HEK293 (cell line): ENCODE results near the gene DIPK1C.

Experiments used
- CTCF ChIA-PET: fragments of 350-600 bp; formaldehyde crosslinking; extraction: SDS; loops from one replicate; lab custom pipeline; 2021; ENCODE audit warnings: antibody characterized with exemption; lab: Yijun Ruan, JAX
- POLR2A ChIA-PET: fragments of 300-600 bp; formaldehyde crosslinking; extraction: SDS; loops from one replicate; lab custom pipeline; 2020; ENCODE audit warnings: antibody characterized with exemption, inconsistent platforms; lab: Yijun Ruan, JAX
- H3K27ac ChIP-seq: fragments of 200-500 bp; sonication (Bioruptor generic); 2 replicates; pipeline ENCODE4 v1.5.1; 2014; ENCODE audit warnings: low read depth, low read length, control low read depth, inconsistent platforms; ENCODE audit errors: extremely low read depth
- H3K36me3 ChIP-seq, 2 experiments: fragments of 200-500 bp in 1 of 2; sonication (Bioruptor generic) in 1 of 2; 1 replicate in 1 of 2; 2 replicates in 1 of 2; pipeline ENCODE4 v1.5.1; 2014 to 2017; ENCODE audit warnings: inconsistent platforms in 2 of 2, low read length in 2 of 2; ENCODE audit not compliant: control insufficient read depth in 2 of 2, insufficient read depth in 1 of 2
- H3K4me1 ChIP-seq: fragments of 200-500 bp; sonication (Bioruptor generic); 2 replicates; pipeline ENCODE4 v1.5.1; 2014; ENCODE audit warnings: mild to moderate bottlenecking, low read length, inconsistent platforms; ENCODE audit not compliant: control insufficient read depth, insufficient read depth
- H3K4me3 ChIP-seq: 2 replicates; pipeline ENCODE4 v1.5.1; 2011; ENCODE audit warnings: low read depth, mild to moderate bottlenecking, control low read depth, low read length, moderate library complexity
- H3K9me3 ChIP-seq: fragments of 200-500 bp; sonication (Bioruptor generic); 2 replicates; pipeline ENCODE4 v1.5.1; 2014; ENCODE audit warnings: low read depth, low read length, inconsistent platforms; ENCODE audit not compliant: control insufficient read depth, insufficient read depth
- BCL11A ChIP-seq: fragments of 450-650 bp; formaldehyde crosslinking; IDR thresholded peaks from 2 replicates; pipeline ENCODE4 v1.5.1; 2016; ENCODE audit warnings: low read depth, missing biosample characterization, missing genetic modification characterization
- PBX3 ChIP-seq: sonication (generic); formaldehyde crosslinking; IDR thresholded peaks from 2 replicates; pipeline ENCODE4 v1.8.1; 2022; ENCODE audit warnings: mild to moderate bottlenecking, moderate library complexity, missing genetic modification reagents
- ZNF112 ChIP-seq: fragments of 450-650 bp; formaldehyde crosslinking; IDR thresholded peaks from 2 replicates; pipeline ENCODE4 v1.5.0; 2017; ENCODE audit warnings: missing biosample characterization, missing genetic modification characterization
- ZNF133 ChIP-seq: fragments of 450-650 bp; formaldehyde crosslinking; IDR thresholded peaks from 2 replicates; pipeline ENCODE4 v1.5.1; 2016; ENCODE audit warnings: missing biosample characterization, missing genetic modification characterization
- ZNF174 ChIP-seq: fragments of 450-650 bp; formaldehyde crosslinking; IDR thresholded peaks from 2 replicates; pipeline ENCODE4 v1.5.0; 2017; ENCODE audit warnings: missing biosample characterization, mild to moderate bottlenecking, missing genetic modification characterization
- ZNF175 ChIP-seq: fragments of 450-650 bp; formaldehyde crosslinking; IDR thresholded peaks from 2 replicates; pipeline ENCODE4 v1.5.1; 2016; ENCODE audit warnings: missing biosample characterization, missing genetic modification characterization
- ZNF184 ChIP-seq: fragments of 450-650 bp; IDR thresholded peaks from 2 replicates; pipeline ENCODE4 v1.5.1; 2018; ENCODE audit warnings: missing biosample characterization, mild to moderate bottlenecking, missing genetic modification characterization
- ZNF391 ChIP-seq: fragments of 450-650 bp; formaldehyde crosslinking; IDR thresholded peaks from 2 replicates; pipeline ENCODE4 v1.5.1; 2016; ENCODE audit warnings: low read depth, missing biosample characterization, missing genetic modification characterization, borderline replicate concordance
- ZNF394 ChIP-seq: fragments of 450-650 bp; formaldehyde crosslinking; IDR thresholded peaks from 2 replicates; pipeline ENCODE4 v1.5.1; 2016; ENCODE audit warnings: missing biosample characterization, missing genetic modification characterization, mild to moderate bottlenecking, moderate library complexity, borderline replicate concordance
- ZNF398 ChIP-seq: fragments of 450-650 bp; formaldehyde crosslinking; IDR thresholded peaks from 2 replicates; pipeline ENCODE4 v1.5.1; 2017; ENCODE audit warnings: missing biosample characterization, missing genetic modification characterization
- ZNF423 ChIP-seq: fragments of 450-650 bp; formaldehyde crosslinking; IDR thresholded peaks from 2 replicates; pipeline ENCODE4 v1.5.1; 2016; ENCODE audit warnings: missing biosample characterization, missing genetic modification characterization
- ZNF433 ChIP-seq: fragments of 450-650 bp; formaldehyde crosslinking; IDR thresholded peaks from 2 replicates; pipeline ENCODE4 v1.5.1; 2016; ENCODE audit warnings: missing biosample characterization, missing genetic modification characterization, low read depth
- ZNF610 ChIP-seq: fragments of 450-650 bp; formaldehyde crosslinking; IDR thresholded peaks from 2 replicates; pipeline ENCODE4 v1.5.1; 2016; ENCODE audit warnings: missing biosample characterization, missing genetic modification characterization, borderline replicate concordance
- ZNF830 ChIP-seq: fragments of 450-650 bp; IDR thresholded peaks from 2 replicates; pipeline ENCODE4 v1.5.0; 2018; ENCODE audit warnings: missing biosample characterization, missing genetic modification characterization, low read depth, mild to moderate bottlenecking, moderate library complexity
- ZNF837 ChIP-seq: fragments of 450-650 bp; formaldehyde crosslinking; IDR thresholded peaks from 2 replicates; pipeline ENCODE4 v1.5.1; 2016; ENCODE audit warnings: missing biosample characterization, missing genetic modification characterization
- TF ChIP-seq, protein P1 (sequence below): fragments of 450-650 bp; formaldehyde crosslinking; IDR thresholded peaks from 2 replicates; pipeline ENCODE4 v1.5.1; 2017; ENCODE audit warnings: missing biosample characterization, missing genetic modification characterization
- TF ChIP-seq, protein P2 (sequence below): fragments of 450-650 bp; formaldehyde crosslinking; IDR thresholded peaks from 2 replicates; pipeline ENCODE4 v1.5.1; 2016; ENCODE audit warnings: missing biosample characterization, missing genetic modification characterization

DIPK1C gene

DNA sequence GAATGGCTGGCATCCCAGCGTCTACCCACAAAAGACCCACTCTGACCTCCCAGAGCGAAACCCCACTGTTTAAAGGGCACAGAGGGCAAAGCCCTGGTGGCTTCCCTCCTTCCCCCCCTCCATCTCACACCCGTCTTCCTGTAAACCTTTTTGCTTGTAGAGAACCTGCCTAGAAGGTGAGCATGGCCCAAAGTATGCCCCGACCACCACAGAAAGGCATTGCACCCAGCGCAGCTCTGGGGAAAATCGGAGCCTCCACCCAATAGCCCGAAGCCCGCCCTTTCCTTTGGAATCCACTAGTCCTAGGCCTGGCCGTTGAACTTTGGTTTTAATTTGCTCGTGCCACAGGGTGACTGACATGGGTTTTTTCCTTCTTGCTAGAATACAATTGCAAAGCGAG lies 22.6 kb downstream of the DIPK1C start:
- TF ChIP-seq ZNF391 (tag by site-specific recombination), result no peak
- no peak for TF ChIP-seq BCL11A (tag by site-specific recombination)
- TF ChIP-seq ZNF112 (tag by site-specific recombination), result no peak
- TF ChIP-seq ZNF174 (tag by site-specific recombination), result no peak
- TF ChIP-seq, protein P1, sequence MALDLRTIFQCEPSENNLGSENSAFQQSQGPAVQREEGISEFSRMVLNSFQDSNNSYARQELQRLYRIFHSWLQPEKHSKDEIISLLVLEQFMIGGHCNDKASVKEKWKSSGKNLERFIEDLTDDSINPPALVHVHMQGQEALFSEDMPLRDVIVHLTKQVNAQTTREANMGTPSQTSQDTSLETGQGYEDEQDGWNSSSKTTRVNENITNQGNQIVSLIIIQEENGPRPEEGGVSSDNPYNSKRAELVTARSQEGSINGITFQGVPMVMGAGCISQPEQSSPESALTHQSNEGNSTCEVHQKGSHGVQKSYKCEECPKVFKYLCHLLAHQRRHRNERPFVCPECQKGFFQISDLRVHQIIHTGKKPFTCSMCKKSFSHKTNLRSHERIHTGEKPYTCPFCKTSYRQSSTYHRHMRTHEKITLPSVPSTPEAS (tag by site-specific recombination), result no peak
- TF ChIP-seq ZNF837 (tag by site-specific recombination), result no peak
- TF ChIP-seq ZNF133, result no peak
- no peak for TF ChIP-seq ZNF175
- no peak for TF ChIP-seq ZNF184 (tag by site-specific recombination)
- Histone ChIP-seq H3K9me3 (no peaks in the 10 kb centered on the region), H3K27ac (no peak overlapping the region), H3K4me1 (no peaks in the 10 kb centered on the region), H3K36me3 (no peaks in the 10 kb centered on the region), H3K4me3 (no peak overlapping the region)
- ChIA-PET POLR2A (no interaction called here), CTCF (interaction anchor here (0.7 kb wide), 1 partner anchor 1976 kb away, joined by 3 read pairs; no protein-coding TSS in a partner anchor)

DNA sequence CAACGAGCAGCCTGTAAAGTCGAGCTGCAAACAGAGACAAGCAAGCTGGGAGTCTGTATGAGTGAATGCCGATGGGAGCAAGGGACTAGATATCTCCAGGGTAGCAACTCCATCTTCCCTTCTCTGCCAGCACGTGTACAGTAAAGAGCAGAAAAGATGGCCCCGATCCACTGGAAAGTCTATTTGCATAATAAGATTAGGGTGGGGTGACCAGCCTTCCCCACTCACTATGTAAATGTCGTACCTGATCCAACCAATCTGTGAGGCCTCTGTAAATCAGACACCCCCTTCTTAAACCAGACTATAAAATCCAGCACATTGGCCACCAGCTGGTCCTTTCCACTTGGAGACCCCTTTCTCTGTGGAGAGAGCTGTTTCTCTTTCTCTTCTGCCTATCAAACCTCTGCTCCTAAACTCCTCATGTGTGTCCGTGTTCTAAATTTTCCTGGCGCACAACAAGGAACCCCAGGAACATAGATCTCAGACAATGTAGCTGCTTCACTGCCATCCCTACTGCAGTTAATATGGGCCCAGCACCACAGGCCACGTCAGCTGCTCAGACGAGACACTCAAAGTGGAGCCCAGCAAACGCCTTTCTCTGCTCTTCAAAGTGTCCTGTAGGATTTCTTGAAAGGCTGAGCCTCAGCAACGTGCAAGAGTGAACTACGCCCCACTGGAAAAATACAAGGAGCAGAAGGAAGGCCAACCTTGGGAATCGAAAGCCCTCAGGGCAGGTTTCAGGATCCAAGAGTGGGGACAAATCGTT lies 26.1 kb downstream of the DIPK1C start:
- no peak for TF ChIP-seq ZNF830 (tag by site-specific recombination)
- TF ChIP-seq ZNF610 (tag by site-specific recombination), result no peak
- TF ChIP-seq ZNF423 (tag by site-specific recombination), result no peak
- TF ChIP-seq ZNF394 (tag by site-specific recombination), result no peak
- no peak for TF ChIP-seq PBX3 (CRISPR knock-in tag)
- no peak for TF ChIP-seq BCL11A (tag by site-specific recombination)
- no peak for TF ChIP-seq ZNF433 (tag by site-specific recombination)
- no peak for TF ChIP-seq ZNF398 (tag by site-specific recombination)
- TF ChIP-seq, protein P2, sequence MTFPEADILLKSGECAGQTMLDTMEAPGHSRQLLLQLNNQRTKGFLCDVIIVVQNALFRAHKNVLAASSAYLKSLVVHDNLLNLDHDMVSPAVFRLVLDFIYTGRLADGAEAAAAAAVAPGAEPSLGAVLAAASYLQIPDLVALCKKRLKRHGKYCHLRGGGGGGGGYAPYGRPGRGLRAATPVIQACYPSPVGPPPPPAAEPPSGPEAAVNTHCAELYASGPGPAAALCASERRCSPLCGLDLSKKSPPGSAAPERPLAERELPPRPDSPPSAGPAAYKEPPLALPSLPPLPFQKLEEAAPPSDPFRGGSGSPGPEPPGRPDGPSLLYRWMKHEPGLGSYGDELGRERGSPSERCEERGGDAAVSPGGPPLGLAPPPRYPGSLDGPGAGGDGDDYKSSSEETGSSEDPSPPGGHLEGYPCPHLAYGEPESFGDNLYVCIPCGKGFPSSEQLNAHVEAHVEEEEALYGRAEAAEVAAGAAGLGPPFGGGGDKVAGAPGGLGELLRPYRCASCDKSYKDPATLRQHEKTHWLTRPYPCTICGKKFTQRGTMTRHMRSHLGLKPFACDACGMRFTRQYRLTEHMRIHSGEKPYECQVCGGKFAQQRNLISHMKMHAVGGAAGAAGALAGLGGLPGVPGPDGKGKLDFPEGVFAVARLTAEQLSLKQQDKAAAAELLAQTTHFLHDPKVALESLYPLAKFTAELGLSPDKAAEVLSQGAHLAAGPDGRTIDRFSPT, result no peak
- Histone ChIP-seq H3K4me3 (no peak overlapping the region), H3K27ac (no peak overlapping the region), H3K36me3 (no peaks in the 10 kb centered on the region), H3K9me3 (no peaks in the 10 kb centered on the region), H3K4me1 (no peaks in the 10 kb centered on the region)
- POLR2A ChIA-PET, result no interaction called here
- CTCF ChIA-PET, result interaction anchor here (0.6 to 1.0 kb wide), 3 partner anchors 9 to 88 kb away, joined by 3 read pairs; no protein-coding TSS in a partner anchor
